Lower leg skin (tissue), 3 donors: ENCODE data around the gene CBX6.

Source experiments
- POLR2A ChIP-seq, 2 donors: fragments of 450-650 bp; IDR thresholded peaks; one replicate each; pipeline ENCODE4 v1.6.1; 2016 to 2017; ENCODE audit warnings: antibody characterized with exemption in 2 of 2, mild to moderate bottlenecking in 1 of 2, moderate library complexity in 1 of 2
- TF ChIP-seq, protein P1 (sequence below), 3 donors: fragments of 450-650 bp; IDR thresholded peaks; one replicate each; pipeline ENCODE4 v1.5.1; 2016; ENCODE audit warnings: antibody characterized with exemption in 3 of 3, mild to moderate bottlenecking in 3 of 3, moderate library complexity in 2 of 3

DNA sequence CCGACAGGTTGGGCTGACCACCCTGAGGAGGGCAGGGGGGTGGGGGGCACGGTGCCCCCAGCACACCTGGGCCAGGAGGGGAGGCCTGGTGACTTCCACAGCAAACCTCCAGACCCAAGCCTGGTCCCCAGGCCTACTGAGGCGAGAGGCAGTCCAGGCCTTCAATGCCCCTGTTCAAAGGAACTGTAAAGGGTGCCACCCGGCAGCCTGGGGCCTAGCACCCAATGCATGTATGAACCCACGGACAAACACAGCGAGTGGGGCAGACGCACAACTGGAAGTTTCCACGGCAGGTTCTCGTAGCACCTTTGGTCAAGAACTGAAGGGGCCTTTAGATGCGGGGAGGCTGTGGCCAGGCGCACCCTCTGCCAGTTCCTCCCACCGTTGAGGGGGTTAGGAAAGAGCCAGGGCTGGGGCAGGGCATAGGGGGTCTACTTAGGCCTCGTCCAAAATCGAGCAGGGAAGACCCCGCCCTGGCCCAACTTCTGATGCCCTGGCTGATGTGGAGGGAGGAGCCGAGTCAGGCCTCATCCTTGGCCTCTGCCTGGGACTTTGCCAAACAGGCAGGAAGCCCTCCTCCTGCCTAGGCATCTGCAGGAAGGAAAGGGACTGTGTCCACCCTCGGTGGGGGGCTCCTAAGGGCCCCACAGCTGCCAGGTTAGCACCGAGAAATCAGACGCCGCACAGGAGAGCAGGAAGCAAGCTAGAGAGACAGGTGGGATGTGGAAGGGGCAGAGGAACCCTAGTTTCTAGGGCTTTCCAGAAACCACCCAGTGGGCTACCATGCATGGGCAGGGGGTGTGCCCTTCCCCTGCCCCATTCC lies 6.6 kb downstream of the CBX6 start:
- TF ChIP-seq, protein P1, sequence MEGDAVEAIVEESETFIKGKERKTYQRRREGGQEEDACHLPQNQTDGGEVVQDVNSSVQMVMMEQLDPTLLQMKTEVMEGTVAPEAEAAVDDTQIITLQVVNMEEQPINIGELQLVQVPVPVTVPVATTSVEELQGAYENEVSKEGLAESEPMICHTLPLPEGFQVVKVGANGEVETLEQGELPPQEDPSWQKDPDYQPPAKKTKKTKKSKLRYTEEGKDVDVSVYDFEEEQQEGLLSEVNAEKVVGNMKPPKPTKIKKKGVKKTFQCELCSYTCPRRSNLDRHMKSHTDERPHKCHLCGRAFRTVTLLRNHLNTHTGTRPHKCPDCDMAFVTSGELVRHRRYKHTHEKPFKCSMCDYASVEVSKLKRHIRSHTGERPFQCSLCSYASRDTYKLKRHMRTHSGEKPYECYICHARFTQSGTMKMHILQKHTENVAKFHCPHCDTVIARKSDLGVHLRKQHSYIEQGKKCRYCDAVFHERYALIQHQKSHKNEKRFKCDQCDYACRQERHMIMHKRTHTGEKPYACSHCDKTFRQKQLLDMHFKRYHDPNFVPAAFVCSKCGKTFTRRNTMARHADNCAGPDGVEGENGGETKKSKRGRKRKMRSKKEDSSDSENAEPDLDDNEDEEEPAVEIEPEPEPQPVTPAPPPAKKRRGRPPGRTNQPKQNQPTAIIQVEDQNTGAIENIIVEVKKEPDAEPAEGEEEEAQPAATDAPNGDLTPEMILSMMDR (IDR thresholded peaks at IDR 0.05): no peak
- TF ChIP-seq POLR2A (IDR thresholded peaks at IDR 0.05): no peak
